HG02870 (cell line): ENCODE data around the gene MAGI1.

Source experiments
- ATAC-seq: cut with Tn5 transposase; IDR thresholded peaks from one replicate; pipeline ENCODE4 v1.9.1; 2021; ENCODE audit warnings: mild to moderate bottlenecking, moderate library complexity; ENCODE audit not compliant: unreplicated experiment

Gene MAGI1

GRCh38 chr3:65352951-65353350, 685.8 kb downstream of the MAGI1 start:
- ATAC-seq, result no peak

GRCh38 chr3:65351753-65352152, 687.0 kb downstream of the MAGI1 start:
- ATAC-seq, result no peak

GRCh38 chr3:65350801-65351476, 687.8 kb downstream of the MAGI1 start:
- ATAC-seq, result no peak

- ATAC-seq, result no peak
Measured at GRCh38 chr3:65348398-65348995, 690.2 kb downstream of the MAGI1 start.

- ATAC-seq, result no peak
Measured at GRCh38 chr3:65347166-65347565, 691.6 kb downstream of the MAGI1 start.

GRCh38 chr3:65344846-65345245, 693.9 kb downstream of the MAGI1 start:
- no peak for ATAC-seq

GRCh38 chr3:65344444-65344843, 694.3 kb downstream of the MAGI1 start:
- ATAC-seq, result no peak

GRCh38 chr3:65343736-65344135, 695.0 kb downstream of the MAGI1 start:
- ATAC-seq, result no peak

- no peak for ATAC-seq
Measured at GRCh38 chr3:65343026-65343425, 695.7 kb downstream of the MAGI1 start.

GRCh38 chr3:65342084-65342683, 696.5 kb downstream of the MAGI1 start:
- ATAC-seq, result peak; percentile 75

- no peak for ATAC-seq
Measured at GRCh38 chr3:65339192-65339740, 699.5 kb downstream of the MAGI1 start.

- no peak for ATAC-seq
Measured at GRCh38 chr3:65338571-65338970, 700.1 kb downstream of the MAGI1 start.

GRCh38 chr3:65335587-65335986, 703.1 kb downstream of the MAGI1 start:
- ATAC-seq, result no peak

- no peak for ATAC-seq
Measured at GRCh38 chr3:65334045-65334665, 704.6 kb downstream of the MAGI1 start.

GRCh38 chr3:65331730-65332129, 707.0 kb downstream of the MAGI1 start:
- no peak for ATAC-seq

GRCh38 chr3:65330072-65330471, 708.6 kb downstream of the MAGI1 start:
- ATAC-seq, result no peak

- no peak for ATAC-seq
Measured at GRCh38 chr3:65328148-65328547, 710.6 kb downstream of the MAGI1 start.

GRCh38 chr3:65326574-65326973, 712.1 kb downstream of the MAGI1 start:
- ATAC-seq, result no peak

- no peak for ATAC-seq
Measured at GRCh38 chr3:65322910-65323309, 715.8 kb downstream of the MAGI1 start.

GRCh38 chr3:65318231-65318630, 720.5 kb downstream of the MAGI1 start:
- ATAC-seq, result no peak

- ATAC-seq, result no peak
Measured at GRCh38 chr3:65314916-65315315, 723.8 kb downstream of the MAGI1 start.

GRCh38 chr3:65314269-65314668, 724.4 kb downstream of the MAGI1 start:
- no peak for ATAC-seq
